Adrenal gland (tissue), 5 donors: Measurements from ENCODE around the gene ST3GAL3.

Source experiments
- POLR2A ChIP-seq, 2 donors: fragments of 450-650 bp; IDR thresholded peaks; one replicate each; pipeline ENCODE4 v1.6.1; 2017; ENCODE audit warnings: antibody characterized with exemption in 2 of 2, mild to moderate bottlenecking in 2 of 2, moderate library complexity in 1 of 2
- TF ChIP-seq, protein P1 (sequence below), 6 experiments: fragments of 450-650 bp in 4 of 6; fragments of 200-600 bp in 2 of 6; sonication (generic) in 1 of 6; IDR thresholded peaks; 1 replicate in 5 of 6; 2 replicates in 1 of 6; pipeline versions ENCODE4 v1.5.1 to v1.8.0; 2016 to 2021; ENCODE audit warnings: antibody characterized with exemption in 6 of 6, mild to moderate bottlenecking in 2 of 6, moderate library complexity in 1 of 6
- donor health status: DM: no; HTN: no; CAD: no.

DNA sequence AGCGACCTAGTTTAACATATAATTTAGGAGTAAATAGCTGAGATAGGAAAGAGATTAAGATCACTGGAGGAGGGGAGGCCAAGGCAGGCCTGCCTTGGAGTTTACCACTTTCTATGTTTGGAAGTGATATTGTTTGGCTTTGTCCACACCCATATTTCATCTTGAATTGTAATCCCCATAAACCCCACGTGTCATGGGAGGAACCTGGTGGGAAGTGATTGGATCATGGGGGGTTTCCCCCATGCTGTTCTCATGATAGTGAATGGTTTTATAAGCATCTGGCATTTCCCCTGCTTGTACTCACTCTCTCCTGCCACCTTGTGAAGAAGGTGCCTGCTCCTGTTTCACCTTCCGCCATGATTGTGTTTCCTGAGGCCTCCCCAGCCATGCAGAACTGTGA lies 168.0 kb downstream of the ST3GAL3 start:
- TF ChIP-seq, protein P1, sequence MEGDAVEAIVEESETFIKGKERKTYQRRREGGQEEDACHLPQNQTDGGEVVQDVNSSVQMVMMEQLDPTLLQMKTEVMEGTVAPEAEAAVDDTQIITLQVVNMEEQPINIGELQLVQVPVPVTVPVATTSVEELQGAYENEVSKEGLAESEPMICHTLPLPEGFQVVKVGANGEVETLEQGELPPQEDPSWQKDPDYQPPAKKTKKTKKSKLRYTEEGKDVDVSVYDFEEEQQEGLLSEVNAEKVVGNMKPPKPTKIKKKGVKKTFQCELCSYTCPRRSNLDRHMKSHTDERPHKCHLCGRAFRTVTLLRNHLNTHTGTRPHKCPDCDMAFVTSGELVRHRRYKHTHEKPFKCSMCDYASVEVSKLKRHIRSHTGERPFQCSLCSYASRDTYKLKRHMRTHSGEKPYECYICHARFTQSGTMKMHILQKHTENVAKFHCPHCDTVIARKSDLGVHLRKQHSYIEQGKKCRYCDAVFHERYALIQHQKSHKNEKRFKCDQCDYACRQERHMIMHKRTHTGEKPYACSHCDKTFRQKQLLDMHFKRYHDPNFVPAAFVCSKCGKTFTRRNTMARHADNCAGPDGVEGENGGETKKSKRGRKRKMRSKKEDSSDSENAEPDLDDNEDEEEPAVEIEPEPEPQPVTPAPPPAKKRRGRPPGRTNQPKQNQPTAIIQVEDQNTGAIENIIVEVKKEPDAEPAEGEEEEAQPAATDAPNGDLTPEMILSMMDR (IDR thresholded peaks at IDR 0.05) = no peak
- TF ChIP-seq POLR2A (IDR thresholded peaks at IDR 0.05) = no peak
